Hematopoietic multipotent progenitor cell treated with erythropoietin and hydrocortisone succinate and interleukin-3 and kit ligand, for 6 days (in vitro differentiated cells): ENCODE measurements around the gene GPC5.
"Not testable (repeated sequence)": the region's sequence is repeated elsewhere in the genome, so short reads cannot be mapped to it uniquely, and the experiment has no call there.

Source experiments
- DNase-seq: peaks from one replicate; pipeline ENCODE4 v3.0.0-alpha.2; 2015

The GPC5 gene

DNA sequence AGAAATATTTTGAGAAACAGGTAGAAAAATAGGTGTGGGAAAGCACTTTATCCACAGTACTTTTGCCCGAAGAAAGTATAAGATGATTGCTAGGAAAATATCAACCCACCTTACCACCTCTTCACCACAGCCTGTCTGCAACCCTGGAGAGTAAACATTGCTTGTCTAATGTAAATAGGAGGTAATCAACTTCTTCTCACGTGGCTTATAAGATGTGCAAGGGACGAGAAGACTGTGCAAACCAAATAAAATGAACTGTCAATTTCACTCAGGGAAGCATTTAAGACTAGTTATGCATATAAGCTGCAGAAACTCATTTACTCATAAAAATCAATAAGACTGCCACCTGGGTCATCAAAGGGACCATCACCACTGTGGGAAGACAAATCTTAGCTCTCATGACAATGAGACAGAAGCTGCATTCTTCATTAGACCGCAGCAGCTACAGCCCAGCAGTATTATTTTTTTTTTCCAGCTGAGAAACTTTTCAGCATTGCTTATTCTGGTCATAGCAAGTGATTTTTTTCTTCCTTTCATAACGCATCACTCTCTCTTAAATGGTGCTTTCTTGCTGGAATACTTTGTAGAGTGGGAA, 1020.5 kb downstream of the GPC5 start:
- DNase-seq, result no peak

DNA sequence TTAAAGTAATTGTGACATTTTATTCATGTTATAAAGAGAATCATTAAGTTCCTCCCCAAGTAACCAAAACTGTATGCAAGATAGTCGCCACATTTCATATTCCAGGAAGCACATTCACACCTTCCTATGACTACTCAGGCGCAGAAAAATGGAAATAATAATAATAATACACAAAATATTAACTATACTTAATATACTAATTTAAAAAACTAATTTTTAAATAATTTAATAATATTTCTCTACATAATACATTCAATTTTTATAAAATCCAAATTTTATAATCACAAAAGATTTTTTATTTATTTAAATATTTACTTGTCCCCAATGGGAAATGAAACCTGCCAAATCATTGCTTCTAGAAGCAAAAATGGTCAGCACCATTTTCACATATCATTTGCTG, 1030.8 kb downstream of the GPC5 start:
- DNase-seq, result no peak

GRCh38 chr13:92433386-92433785, 1035.0 kb downstream of the GPC5 start:
- no peak for DNase-seq

DNA sequence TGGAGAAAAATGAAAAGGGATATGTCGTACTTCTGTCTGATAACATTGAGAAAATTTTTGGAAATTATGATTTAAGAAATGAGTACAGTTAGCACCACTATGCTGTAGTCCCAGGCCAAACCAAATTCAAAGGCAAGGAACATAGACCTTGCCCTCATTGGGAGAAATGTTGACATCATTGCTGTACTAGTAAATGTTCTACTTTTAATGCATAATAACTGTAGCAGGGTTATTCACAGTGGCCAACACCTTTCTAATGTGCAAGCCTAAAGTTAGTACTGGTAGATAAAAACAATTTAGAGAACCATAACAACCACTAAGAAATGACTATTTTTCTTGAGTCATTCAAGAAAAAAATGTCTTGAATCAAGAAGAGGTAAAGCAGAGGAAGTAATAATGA, 1035.5 kb downstream of the GPC5 start:
- DNase-seq, result no peak

GRCh38 chr13:92436924-92437323, 1038.5 kb downstream of the GPC5 start:
- no peak for DNase-seq

DNA sequence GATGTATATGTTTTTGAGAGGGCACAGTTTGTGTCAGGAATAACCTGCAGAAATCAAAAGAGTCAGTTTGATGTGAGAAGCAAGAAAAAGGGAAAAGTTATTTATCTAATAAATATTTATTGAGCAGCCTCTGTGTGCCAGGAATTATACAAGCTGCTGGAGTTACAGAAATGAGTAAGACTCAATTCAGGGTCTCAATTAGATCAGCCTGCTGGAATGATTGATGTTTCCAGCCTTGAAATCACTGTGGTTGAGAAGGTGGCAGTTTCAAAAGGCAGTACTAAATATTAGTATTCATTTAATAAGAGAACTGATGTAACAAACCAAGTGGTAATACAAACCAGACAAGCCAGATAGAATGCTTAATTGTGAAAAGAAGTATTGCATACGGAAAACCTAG, 1045.8 kb downstream of the GPC5 start:
- DNase-seq, result no peak

- DNase-seq, result no peak
These were observed 1052.6 kb downstream of the GPC5 start for GRCh38 chr13:92451060-92451459.

DNA sequence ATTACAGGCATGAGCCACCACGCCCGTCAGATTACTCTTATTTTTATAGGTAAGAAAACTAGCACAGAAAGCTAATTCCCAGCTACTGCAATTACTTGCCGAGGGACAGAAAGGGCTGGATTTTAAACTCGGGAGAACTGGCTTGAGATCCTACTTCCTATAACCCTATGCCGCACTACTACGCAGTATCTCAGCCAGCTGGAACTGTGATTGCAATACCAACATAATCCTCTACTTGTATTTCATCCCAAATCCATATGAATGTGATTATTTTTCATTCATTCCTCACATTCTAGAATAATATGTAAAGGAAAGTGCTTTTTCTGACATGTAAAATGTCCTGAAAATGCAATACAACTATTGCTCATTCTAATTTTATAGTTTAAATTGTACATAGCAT, 1054.4 kb downstream of the GPC5 start:
- DNase-seq, result no peak

DNA sequence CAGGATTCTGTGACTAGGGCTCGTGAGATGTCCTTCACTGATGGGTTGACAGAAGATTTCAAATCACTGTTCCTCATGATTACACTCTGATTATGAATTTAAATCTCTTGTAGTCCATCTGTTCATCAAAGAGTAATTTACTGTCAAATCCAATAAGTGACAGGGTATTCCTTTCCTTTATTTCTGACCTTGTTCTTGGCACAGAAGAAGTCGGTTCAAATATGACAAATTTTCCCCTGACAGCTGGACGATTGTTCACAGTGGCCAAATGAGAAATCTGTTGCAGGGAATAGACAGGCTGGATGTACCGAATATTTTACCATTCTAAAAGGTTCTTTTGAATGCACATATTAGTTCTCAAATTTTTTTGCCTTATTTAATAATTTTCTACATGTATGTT, 1060.9 kb downstream of the GPC5 start:
- no peak for DNase-seq

DNA sequence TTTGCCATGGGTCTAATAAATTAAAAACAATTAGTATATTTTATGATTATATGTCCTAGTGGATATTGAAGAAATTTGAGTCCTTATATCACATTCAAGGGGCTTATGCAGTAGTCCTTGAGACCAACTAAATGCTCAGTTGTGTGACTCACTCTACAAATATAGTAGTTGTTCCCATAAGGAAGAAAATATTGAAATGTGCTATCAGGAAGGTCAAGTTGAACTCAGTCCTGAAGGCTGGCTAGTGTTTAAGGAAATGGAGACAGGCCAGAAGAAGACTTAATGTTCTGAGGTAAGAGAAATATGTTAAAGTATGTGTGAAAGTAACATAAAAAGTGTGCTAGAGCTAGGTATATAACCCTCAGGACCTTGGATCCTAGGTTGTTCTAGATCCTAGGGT, 1062.1 kb downstream of the GPC5 start:
- DNase-seq, result no peak

DNA sequence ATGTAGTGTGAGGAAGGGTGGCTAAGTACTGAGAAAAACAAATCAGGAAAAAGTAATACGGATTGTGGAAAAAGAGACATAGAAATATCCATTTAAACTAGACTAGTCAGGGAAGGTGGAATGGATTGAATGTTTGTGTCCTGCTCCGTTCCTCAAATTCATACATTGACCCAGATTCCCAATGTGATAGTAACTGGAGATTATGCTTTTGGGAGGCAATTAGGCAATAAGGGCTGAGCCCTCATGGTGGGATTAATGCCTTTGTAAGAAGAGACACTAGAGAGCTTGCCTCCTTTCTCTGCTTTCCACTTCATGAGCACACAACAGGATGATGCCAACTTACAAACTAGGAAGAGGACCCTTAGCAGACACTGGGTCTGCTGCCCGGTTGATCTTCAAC, 1063.0 kb downstream of the GPC5 start:
- DNase-seq, result no peak

- DNase-seq, result no peak
These were observed 1063.4 kb downstream of the GPC5 start for GRCh38 chr13:92461831-92462230.

GRCh38 chr13:92463134-92463533, 1064.7 kb downstream of the GPC5 start:
- DNase-seq, result no peak

DNA sequence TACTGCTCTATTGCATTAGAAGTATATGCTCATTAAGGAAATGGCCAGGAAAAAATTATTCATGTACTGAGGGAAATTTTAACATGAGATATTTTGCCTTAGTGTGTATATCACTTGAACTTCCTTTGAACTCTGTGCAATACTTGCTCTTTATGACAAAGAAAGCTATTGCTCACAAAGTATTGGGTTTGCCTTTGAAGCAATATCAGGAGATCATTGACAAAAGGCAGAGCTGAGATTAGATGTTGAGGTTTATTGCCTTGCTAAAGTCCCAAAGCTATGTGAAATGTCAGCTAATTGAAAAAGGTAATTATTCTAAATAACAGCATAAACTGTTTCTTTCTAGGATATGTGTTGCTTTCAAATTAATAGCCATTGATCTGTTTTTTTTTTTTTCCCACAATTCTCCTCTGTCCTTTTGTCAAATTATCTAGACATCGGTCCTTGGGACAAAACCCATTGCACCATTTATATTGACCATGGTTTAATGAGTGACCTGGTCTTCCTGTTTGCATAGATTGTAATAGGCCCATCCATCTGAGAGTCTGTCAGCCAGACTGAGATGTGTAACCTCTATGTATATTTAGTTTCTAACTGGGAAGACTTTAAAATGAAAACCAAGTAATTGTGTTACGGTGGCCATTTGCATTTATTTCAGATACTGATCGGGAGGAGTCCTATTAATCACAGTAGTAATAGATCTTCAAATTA, 1075.5 kb downstream of the GPC5 start:
- DNase-seq, result no peak

DNA sequence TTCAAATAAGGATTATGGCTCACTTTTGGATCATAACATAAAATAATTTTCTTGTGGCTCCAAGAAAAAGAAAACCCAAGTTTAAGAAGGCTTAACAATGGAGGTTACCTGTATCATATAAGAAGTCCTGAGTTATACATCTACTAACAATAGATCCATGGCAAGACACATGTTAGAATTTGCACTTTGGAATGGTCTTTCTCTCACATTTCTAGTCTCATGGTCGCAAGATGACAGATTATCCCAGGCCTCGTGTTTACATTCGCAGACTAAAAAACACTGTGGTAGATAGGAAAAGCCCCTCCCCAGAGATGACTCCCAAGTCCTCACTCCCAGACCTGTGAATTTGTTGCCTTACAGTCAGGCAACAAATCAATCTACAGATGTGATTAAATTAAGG, 1082.0 kb downstream of the GPC5 start:
- DNase-seq, result no peak

GRCh38 chr13:92482790-92483189, 1084.4 kb downstream of the GPC5 start:
- not testable (repeated sequence) for DNase-seq

DNA sequence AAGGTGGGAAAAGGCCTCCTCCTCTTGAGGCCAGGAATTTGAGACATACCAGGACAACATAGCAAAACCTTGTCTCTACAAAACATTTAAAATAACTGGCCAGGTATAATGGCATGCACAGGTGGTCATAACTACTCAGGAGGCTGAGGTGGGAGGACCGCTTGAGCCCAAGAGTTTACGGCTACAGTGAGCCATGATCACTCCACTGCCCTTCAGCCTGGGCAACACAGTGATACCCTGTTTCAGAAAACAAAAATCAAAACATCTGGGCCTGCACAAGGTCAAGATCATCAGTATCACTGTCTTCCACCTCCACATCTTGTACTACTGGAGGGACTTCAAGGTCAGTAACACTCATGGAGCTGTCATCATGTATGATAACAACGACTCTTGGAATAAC, 1085.5 kb downstream of the GPC5 start:
- no peak for DNase-seq

DNA sequence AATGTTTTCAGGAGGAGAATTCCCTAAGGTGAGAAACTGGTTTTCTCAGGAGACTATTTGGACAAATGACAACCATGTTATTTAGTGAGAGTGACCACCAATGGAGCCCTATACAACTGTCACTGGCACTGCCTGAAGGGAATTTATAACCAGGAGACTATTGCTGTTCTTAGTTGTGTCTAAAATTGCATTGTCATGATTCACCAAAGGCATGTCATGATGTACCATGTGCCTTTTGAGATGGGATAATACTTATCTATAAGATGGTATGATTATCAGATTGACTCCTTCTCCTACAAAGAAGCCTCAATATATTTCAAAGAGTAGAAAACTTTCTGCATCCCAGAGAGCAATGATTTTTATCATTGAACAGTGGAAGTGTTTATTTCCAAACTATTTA, 1088.8 kb downstream of the GPC5 start:
- no peak for DNase-seq

DNA sequence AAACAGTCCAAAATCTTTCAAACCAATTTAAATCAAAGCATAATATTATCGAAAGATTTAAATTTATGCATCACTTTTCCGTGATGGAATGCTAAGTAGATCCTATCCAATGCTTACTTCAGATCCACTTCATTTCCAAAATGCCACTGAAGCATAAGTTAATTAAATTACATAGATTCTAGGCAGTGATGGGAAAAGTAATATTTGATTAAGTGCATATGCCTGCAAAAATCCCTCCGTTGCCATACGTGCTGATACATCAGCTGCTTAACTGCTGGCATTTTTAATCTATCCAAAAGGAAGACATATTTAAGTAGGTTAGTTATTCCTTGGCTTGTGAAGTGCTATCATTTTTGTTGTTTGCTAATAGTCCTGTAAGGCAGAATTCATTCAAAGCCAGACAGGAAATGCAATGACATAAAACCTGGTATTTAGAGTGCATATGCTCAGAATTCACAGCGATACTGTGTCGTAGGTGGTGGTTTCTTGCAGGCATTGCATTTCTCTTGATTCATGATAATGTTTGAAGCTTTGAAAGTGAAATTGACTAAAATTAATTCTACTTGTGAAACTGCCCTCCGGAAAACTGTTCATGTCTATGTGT, 1089.9 kb downstream of the GPC5 start:
- DNase-seq, result no peak

DNA sequence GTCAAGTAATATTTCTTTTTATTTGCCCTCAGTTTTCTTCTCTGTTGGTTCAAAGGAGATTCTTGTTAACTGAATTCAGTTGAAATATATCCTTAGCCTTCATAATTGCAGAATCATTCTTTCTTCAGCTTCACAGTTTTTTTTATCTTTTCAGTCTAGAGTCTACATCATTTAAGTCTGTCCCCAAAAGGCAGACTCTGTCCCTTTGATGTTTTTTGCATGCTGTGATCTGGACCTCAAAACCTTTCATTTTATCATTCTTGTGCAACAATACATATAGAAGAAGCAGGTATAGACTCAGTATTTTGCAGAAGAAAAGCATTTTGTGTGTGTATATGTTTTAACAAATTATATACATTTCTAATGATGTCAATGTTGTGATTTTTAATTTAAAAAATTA, 1093.4 kb downstream of the GPC5 start:
- DNase-seq, result no peak

- DNase-seq, result no peak
These were observed 1096.5 kb downstream of the GPC5 start for GRCh38 chr13:92494915-92495314.

- no peak for DNase-seq
These were observed 1101.8 kb downstream of the GPC5 start for GRCh38 chr13:92500192-92500591.

- DNase-seq, result no peak
These were observed 1112.0 kb downstream of the GPC5 start for GRCh38 chr13:92510416-92510815.

- no peak for DNase-seq
These were observed 1114.4 kb downstream of the GPC5 start for GRCh38 chr13:92512852-92513251.

GRCh38 chr13:92513672-92514071, 1115.3 kb downstream of the GPC5 start:
- no peak for DNase-seq
